ENCODE data around the gene MMP14.

Gene MMP14

DNA sequence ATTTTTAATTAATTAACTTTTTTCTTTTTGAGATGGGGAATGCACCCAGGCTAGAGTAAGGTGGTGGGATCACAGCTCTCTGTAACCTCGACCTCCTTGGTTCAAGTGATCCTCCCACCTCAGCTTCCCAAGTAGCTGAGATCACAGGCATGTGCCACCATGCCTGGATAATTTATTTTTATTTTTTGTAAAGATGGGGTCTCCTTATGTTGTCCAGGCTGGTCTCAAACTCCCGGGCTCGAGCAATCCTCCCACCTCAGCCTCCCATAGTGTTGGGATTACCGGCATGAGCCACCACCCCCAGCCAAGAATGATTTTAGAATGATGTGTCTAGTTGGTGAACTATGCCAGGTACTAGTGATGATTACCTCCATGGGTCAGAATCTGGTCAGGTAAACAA is 28.6 kb downstream of the MMP14 start:
- DNase-seq, result no peak

DNA sequence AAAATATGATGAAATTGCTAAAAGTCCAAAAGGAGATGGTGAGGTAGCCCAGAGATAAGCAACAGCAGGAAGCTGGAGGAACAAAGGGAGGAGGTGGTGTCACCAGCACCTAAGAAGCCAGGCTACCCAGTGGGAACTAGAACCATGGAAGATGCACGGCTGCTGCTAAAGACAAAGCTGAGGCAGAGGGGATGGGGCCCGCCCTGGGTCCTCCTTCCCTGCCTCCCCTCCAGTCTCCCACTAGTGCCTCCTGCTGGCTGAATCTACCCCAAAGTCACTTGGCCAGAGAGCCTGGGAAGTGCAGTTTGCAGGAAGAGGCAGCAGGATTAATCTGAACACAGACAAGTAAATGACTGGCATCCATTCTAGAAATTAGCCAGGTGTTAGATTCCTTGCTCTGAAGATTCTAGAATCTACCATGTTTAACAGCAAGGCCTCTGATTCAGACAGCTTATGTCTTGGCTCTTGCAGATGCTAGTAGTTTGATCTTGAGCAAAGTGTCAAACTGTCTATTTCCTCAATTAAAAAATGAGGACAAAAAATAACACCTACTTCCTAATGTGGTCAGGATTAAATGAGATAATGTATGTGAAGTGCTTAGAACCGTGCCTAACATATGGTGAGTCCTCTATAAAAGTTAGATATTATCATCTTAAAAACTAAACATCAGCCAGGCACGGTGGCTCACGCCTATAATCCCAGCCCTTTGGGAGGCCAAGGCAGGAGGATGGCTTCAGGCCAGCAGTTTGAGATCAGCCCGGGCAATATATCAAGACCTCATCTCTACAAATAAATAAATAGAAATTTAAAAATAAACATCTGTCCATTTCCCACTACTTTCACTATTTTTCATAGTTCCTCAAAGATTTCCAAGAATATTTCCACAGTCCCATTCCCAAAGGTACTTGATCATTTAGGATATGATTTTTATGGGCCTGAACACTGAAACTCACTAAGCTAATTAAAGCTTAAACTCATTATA is 29.3 kb downstream of the MMP14 start:
- no peak for DNase-seq

- no peak for DNase-seq
These were observed 30.5 kb downstream of the MMP14 start for GRCh38 chr14:22866874-22867273.

GRCh38 chr14:22870811-22871223 is 34.4 kb downstream of the MMP14 start:
- no peak for DNase-seq

DNA sequence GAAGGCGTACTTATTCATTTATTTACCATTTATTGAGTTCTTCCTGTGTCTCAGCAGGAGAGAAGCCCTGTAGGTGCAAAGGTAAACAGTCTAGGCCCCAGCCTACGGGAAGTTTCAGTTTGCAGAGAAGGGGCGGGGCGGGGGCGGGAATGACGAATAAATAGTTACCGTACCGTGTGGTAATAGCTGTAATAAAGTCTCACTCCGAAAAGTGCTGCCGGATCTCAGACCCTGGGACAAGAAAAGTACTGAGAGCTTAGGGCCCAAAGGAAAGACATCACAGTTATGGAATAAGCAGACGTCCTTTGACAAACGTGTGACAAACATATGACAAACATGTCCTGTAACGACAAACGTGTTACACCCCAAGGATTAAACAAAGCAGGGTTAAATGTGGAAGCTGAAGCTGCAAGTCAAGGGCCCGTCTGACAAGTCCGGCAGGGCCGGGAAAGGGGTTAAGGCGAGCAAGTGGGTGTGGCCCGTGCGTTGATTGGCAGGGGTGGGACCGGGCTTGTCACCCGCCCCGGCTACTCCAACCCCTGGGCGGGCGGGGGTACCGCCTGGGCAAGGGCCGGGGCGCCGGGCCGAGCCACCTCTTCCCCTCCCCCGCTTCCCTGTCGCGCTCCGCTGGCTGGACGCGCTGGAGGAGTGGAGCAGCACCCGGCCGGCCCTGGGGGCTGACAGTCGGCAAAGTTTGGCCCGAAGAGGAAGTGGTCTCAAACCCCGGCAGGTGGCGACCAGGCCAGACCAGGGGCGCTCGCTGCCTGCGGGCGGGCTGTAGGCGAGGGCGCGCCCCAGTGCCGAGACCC is 35.0 kb downstream of the MMP14 start, which contains the start of gene LRP10:
Gene LRP10 (plus strand): TSS at position 517 of the 809 bp plus-strand sequence. CDS start 564 bp downstream, outside the sequence.
- DNase-seq, result peak; percentile 66

GRCh38 chr14:22872033-22872832 is 35.8 kb downstream of the MMP14 start:
- peak; percentile 58 for DNase-seq

DNA sequence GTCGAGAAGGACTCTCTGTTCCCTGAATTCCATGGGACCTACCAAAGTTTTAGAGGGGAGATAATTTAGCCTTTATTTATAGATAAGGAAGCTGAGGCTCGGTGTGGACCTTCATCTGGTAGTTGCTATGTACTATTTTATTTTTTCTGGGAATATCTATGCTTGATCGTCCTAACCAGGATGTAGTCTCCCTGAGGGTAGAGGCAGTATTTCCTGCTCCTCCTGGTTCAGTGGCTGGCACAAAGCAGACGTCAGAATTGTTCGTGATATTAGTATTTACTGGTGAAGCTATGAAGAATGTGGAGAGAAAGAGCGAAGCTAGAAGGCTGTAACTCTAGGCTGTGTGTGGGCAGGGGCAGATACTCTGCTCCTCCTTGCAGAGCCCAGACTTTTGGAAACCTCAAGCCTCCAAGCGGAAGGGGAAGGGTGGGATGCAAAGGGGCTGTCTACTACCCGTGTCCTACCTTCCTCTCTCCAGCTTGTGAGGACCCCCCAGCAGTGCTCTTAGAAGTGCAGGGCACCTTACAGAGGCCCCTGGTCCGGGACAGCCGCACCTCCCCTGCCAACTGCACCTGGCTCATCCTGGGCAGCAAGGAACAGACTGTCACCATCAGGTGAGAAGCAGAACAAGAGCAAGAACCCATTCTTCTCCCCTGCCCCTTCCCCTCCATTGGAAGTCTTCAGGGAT is 36.6 kb downstream of the MMP14 start:
- DNase-seq, result no peak

DNA sequence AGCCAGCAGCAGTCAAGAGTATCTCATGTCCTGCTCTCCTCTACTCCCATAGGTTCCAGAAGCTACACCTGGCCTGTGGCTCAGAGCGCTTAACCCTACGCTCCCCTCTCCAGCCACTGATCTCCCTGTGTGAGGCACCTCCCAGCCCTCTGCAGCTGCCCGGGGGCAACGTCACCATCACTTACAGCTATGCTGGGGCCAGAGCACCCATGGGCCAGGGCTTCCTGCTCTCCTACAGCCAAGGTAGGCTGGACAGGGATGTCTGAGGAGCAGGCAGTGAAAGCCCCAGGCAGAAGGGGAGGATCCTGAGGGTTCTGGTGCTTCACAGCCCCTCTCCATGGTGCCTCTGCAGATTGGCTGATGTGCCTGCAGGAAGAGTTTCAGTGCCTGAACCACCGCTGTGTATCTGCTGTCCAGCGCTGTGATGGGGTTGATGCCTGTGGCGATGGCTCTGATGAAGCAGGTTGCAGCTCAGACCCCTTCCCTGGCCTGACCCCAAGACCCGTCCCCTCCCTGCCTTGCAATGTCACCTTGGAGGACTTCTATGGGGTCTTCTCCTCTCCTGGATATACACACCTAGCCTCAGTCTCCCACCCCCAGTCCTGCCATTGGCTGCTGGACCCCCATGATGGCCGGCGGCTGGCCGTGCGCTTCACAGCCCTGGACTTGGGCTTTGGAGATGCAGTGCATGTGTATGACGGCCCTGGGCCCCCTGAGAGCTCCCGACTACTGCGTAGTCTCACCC is 38.8 kb downstream of the MMP14 start:
- DNase-seq, result no peak

DNA sequence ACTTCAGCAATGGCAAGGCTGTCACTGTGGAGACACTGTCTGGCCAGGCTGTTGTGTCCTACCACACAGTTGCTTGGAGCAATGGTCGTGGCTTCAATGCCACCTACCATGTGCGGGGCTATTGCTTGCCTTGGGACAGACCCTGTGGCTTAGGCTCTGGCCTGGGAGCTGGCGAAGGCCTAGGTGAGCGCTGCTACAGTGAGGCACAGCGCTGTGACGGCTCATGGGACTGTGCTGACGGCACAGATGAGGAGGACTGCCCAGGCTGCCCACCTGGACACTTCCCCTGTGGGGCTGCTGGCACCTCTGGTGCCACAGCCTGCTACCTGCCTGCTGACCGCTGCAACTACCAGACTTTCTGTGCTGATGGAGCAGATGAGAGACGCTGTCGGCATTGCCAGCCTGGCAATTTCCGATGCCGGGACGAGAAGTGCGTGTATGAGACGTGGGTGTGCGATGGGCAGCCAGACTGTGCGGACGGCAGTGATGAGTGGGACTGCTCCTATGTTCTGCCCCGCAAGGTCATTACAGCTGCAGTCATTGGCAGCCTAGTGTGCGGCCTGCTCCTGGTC is 39.4 kb downstream of the MMP14 start:
- DNase-seq, result no peak

DNA sequence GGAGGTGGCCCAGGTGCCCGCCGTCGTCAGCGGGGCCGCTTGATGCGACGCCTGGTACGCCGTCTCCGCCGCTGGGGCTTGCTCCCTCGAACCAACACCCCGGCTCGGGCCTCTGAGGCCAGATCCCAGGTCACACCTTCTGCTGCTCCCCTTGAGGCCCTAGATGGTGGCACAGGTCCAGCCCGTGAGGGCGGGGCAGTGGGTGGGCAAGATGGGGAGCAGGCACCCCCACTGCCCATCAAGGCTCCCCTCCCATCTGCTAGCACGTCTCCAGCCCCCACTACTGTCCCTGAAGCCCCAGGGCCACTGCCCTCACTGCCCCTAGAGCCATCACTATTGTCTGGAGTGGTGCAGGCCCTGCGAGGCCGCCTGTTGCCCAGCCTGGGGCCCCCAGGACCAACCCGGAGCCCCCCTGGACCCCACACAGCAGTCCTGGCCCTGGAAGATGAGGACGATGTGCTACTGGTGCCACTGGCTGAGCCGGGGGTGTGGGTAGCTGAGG is 40.7 kb downstream of the MMP14 start:
- no peak for DNase-seq

GRCh38 chr14:22878271-22879246 is 42.2 kb downstream of the MMP14 start:
- no peak for DNase-seq

DNA sequence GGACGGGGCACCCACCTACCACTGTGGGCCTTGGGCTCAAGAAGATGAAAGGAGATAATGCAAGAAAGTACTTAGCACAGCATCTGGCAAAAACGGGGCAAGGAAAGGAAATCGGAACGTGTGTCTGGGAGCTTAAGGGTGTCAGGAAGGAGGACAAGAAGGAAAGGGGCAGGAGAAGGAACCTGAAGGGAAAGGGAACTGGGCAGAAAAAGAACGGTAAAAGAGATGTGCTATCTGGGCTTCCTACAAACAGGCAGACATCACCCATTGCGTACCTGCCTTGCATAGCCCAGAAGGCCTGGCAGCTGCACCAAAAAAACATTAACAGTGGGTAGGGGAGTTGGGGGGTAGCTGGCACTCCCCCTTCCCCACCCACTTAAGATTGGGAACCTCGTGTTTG is 45.7 kb downstream of the MMP14 start:
- DNase-seq, result no peak

GRCh38 chr14:22882529-22883172 is 46.3 kb downstream of the MMP14 start:
- no peak for DNase-seq

DNA sequence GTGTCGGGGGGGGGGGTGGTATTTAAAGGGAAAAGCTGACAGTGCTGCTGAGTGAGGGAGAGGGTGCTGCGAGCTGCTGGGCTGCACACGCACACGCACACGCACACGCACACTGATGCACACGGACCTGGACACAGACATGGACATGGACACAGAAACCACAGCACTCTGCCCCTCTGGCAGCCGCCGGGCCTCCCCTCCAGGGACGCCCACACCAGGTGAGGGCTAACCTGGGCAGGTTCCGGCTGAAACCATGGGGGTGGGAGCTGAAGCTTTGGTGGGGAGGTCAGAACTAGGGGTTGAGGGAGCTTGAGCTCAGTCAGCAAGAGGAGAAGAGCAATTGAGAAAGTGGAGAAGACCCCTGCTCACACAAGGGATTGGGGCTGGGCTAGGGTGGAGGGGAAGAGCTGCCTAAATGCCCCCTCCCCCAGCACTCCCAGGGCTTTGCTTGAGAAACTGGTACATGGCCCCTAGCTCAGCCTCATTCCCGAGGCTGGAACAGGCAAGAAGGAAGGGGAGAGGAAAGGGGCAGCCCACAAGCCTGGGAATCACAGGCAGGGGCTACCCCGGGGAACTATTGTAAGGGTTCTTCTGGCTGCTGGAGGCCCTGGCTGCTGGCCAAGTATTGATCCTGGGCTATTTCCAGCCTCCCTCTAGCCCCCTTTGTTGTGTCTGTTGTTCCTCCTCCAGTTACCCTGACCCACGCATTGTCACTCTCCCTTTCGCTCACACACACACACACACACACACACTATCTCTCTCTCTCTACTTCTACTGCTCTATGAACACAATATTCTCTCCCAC is 47.0 kb downstream of the MMP14 start, which contains the start of gene REM2:
Gene REM2 (plus strand): TSS at position 50 of the 804 bp plus-strand sequence. CDS start 66 bp downstream, at position 116.
- no peak for DNase-seq

GRCh38 chr14:22884076-22884737 is 47.8 kb downstream of the MMP14 start:
- no peak for DNase-seq

- no peak for DNase-seq
These were observed 48.5 kb downstream of the MMP14 start for GRCh38 chr14:22884738-22885523.

DNA sequence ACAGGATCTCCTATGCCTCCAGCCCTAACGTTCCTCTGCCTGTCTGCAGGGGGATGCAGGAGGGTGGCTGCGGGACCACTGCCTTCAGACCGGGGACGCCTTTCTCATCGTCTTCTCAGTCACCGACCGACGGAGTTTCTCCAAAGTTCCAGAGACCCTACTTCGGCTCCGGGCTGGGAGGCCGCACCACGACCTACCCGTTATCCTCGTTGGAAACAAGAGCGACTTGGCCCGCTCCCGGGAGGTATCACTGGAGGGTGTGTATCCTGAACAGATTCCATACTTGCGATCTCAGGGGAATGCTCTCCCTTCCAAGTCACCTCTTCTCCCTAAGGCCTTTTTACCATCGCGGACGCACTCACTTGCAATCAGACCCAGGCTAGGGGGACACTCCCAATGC is 49.6 kb downstream of the MMP14 start:
- no peak for DNase-seq
